GM19023 (cell line): ENCODE data around the gene GRHL3.

Experiments
- ATAC-seq: cut with Tn5 transposase; IDR thresholded peaks from one replicate; pipeline ENCODE4 v1.9.1; 2021; ENCODE audit warnings: mild to moderate bottlenecking, moderate library complexity; ENCODE audit not compliant: unreplicated experiment

The GRHL3 gene

DNA sequence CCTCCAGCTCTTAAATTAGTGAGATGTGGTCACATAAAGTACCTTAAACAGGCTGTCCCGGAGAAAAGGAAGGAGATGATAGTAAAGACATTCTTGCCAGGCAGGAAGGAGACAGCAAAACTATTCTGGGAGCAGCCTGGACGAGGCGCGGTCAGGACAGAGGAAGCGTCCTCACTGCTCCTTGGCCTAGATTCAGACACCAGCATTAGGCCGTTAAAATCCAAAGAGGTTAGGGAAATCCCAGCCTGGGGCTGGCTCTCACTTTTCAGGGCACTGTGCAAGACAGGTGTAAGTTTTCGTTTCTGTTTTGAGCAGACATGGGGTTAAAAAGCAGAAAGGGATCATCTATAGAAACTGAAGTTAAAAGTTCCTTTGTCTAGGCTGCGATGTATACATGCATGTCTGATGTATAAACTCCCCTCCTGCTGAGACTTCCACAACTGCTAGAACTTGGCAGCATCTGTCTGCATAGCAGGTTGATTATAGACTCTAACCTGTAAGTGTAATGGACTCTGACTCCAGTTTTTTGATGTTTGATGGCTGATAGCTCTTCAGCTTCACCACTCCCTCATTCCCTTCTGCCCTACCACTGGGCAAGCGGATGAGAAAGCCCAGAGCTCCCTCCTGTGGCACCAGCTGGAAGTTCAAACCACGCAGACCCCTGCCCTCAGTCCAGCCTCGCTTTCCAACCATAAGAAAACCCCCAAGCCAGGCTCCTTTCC lies 72.9 kb downstream of the GRHL3 start:
- ATAC-seq, result peak; percentile 77

DNA sequence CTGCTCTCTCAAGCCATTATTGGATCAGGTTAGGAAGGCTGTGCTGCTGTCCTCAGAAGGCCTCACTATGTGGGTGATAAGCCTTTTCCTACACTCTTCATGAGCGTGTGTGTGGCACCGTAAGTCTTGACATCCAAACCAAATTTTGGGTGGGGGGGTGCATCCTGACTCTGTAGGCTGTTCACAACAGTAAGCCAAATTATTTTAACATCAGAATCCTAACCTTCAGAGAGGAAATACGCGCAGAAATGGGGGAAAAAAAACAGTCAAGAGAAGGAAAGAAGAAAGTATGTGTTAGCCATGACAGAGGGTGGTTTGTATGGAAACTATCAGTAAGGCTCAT lies 73.4 kb downstream of the GRHL3 start:
- ATAC-seq, result no peak

DNA sequence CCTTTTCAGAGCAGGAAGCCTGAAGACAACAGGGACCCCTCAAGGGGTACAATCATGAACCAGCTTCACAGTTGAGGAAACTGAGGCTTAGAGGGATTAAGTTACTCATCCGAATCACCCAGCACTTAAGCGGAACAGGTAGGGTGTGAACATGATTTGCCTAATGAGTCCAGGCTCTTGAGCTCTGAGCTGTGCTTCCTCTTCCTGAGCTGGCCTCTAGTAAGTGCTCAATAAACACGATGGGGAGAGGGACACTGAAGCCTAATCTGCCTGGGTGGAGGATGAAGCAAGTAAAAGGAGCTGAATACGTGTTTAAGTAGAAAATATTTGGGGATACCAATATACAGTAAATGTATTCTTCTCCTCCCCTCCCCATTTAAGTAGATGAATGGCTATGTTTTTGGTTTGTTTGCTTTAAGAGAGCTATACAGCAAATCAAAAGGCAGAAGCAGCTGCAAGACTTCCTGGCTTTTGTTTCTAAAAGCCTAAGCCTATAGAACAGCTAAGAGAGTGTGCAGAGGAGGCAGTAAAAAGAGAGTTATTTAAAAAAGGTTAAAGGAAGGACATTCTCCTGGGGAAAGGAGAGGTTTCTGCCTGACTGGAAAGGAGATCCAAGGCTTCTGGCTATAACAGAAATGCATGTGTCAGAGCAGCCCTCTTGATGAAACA lies 74.0 kb downstream of the GRHL3 start:
- ATAC-seq, result no peak

DNA sequence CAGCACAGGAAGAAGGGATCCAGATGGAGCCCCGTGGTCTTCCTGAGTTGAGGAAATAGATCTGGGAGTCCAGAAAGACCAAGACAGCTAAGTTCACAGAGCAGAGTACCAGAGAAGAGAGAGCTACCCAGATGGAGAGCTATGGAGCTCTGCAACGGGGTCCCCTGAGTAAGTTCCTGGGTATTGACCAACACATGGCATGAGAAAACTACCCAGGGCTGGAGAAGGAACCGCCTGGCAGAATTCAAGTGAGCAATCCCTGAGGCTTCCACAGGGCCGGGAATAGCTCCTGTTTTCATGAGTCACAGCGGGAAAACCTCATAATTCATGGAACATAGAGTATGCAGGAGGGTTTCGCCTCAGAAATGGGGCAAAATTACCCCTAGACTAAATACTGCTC lies 74.7 kb downstream of the GRHL3 start:
- no peak for ATAC-seq

DNA sequence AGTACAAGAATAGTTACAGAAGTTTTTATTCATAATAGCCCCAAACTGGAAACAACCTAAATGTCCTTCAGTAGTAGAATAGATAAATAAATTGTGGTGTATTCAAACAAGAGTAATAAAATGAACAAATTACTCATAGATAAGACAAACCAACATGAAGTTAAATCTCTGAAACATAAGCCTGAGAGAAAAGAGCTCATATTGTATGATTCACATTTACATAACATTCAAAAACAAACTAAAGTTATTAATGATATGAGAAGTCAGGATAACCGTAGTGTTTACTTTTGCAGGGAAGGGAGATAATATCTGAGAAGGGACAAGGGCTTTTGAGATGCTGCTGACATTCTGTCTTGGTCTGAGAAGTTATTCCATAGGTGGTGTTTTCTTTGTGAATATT lies 80.9 kb downstream of the GRHL3 start:
- no peak for ATAC-seq

DNA sequence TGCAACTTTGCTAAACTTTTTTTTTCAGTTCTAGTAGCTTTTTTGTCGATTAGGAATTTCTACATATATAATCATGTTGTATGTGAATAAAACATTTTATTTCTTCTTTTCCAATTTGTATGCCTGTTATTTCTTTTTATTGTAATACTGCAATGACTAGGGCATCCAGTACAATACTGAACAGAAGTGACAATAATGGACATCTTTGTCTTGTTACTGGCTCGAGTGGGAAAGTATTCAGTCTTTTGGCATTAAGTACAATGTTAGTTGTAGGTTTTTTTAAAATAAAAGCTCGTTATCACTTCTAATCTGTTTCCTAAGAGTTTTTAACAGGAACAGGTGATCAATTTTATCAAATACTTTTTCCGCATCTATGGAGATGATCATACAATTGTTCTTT lies 84.6 kb downstream of the GRHL3 start:
- no peak for ATAC-seq
